Panc1 (cell line): ENCODE data around the gene TSTD2. TPM values are rescaled to one million over a fixed set of nuclear protein-coding genes. Genes with fewer than 3 reads are reported as not detected.

Experiments
- ATAC-seq: fragments of 200-7000 bp; cut with Tn5 transposase; 2 replicates; pipeline ENCODE4 v1.9.1; 2020; ENCODE audit warnings: mild to moderate bottlenecking, moderate library complexity
- BruUV-seq: library from RNA; stranded (reverse); fragments of 400-500 nt; replicated peaks from 2 replicates; lab custom pipeline; 2021; lab: Mats Ljungman, UMichigan
- CTCF ChIA-PET: fragments of 300-600 bp; sonication (Branson Sonifier 250); formaldehyde crosslinking; loops from one replicate; lab custom pipeline; 2022; ENCODE audit warnings: antibody characterized with exemption; lab: Charles Lee
- POLR2A ChIA-PET: fragments of 300-600 bp; sonication (Branson Sonifier 250); formaldehyde crosslinking; loops from one replicate; lab custom pipeline; 2022; ENCODE audit warnings: antibody characterized with exemption; lab: Charles Lee
- DNase-seq: peaks from one replicate; pipeline ENCODE4 v3.0.0-alpha.2; 2010; ENCODE audit warnings: low read depth, low spot score
- H3K27ac ChIP-seq: 2 replicates; pipeline ENCODE4 v1.5.1; 2011; ENCODE audit warnings: mild to moderate bottlenecking, low read length, inconsistent platforms
- H3K27me3 ChIP-seq: fragments of 200-500 bp; sonication (Bioruptor generic); 2 replicates; pipeline ENCODE4 v1.6.0; 2014; ENCODE audit warnings: low read length, inconsistent platforms; ENCODE audit not compliant: control insufficient read depth, insufficient read depth
- H3K36me3 ChIP-seq: fragments of 200-500 bp; sonication (Bioruptor generic); 2 replicates; pipeline ENCODE4 v1.5.1; 2014; ENCODE audit warnings: inconsistent platforms, mild to moderate bottlenecking, low read length, moderate library complexity; ENCODE audit not compliant: control insufficient read depth, insufficient read depth
- H3K4me1 ChIP-seq: 2 replicates; pipeline ENCODE4 v1.5.1; 2011; ENCODE audit warnings: inconsistent platforms, mild to moderate bottlenecking, low read length, moderate library complexity; ENCODE audit not compliant: control insufficient read depth, insufficient read depth
- H3K4me3 ChIP-seq, 2 experiments: 2 replicates each; pipeline ENCODE4 v1.5.1; 2011 to 2012; ENCODE audit warnings: low read depth in 2 of 2, low read length in 2 of 2, mild to moderate bottlenecking in 2 of 2, inconsistent platforms in 1 of 2, moderate library complexity in 1 of 2
- H3K9me3 ChIP-seq: fragments of 200-500 bp; sonication (Bioruptor generic); 2 replicates; pipeline ENCODE4 v1.5.1; 2014; ENCODE audit warnings: low read depth, mild to moderate bottlenecking, inconsistent platforms, low read length, moderate library complexity; ENCODE audit not compliant: control insufficient read depth, insufficient read depth
- POLR2AphosphoS5 ChIP-seq: IDR thresholded peaks from 2 replicates; pipeline ENCODE4 v1.6.1; 2012; ENCODE audit warnings: mild to moderate bottlenecking, low read depth, low read length, moderate library complexity
- SIN3A ChIP-seq: IDR thresholded peaks from 2 replicates; pipeline ENCODE4 v1.6.1; 2012; ENCODE audit warnings: low read depth, mild to moderate bottlenecking, low read length, moderate library complexity, borderline replicate concordance; ENCODE audit not compliant: insufficient read depth
- TCF7L2 ChIP-seq: IDR thresholded peaks from 2 replicates; pipeline ENCODE4 v1.6.1; 2011; ENCODE audit warnings: mild to moderate bottlenecking, low read depth, low read length, inconsistent platforms
- in situ Hi-C: cut with HindIII; loops from 2 replicates; pipeline ENCODE4 v1.10.0; 2016; ENCODE audit warnings: low sequenced_read_pairs, low pct_unique_long_range_greater_than_20kb
- intact Hi-C: fragments of 100-400 bp; cut with micrococcal nuclease; formaldehyde crosslinking; loops from one replicate; pipeline ENCODE4 v1.10.0; 2022; ENCODE audit not compliant: unreplicated experiment
- total RNA-seq: library from RNA; stranded (reverse); gene quantifications from one replicate; pipeline ENCODE4 v1.2.1, GENCODE V29; 2021; ENCODE audit not compliant: unreplicated experiment
- TF ChIP-seq, protein P1 (sequence below), 2 experiments: IDR thresholded peaks; 2 replicates each; pipeline ENCODE4 v1.6.1; 2011 to 2012; ENCODE audit warnings: low read depth in 2 of 2, control low read depth in 1 of 2, low read length in 1 of 2, mild to moderate bottlenecking in 1 of 2, moderate library complexity in 1 of 2; ENCODE audit not compliant: insufficient read depth in 1 of 2
- TF ChIP-seq, protein P2 (sequence below): fragments of 450-650 bp; IDR thresholded peaks from 2 replicates; pipeline ENCODE4 v1.5.1; 2017; ENCODE audit warnings: mild to moderate bottlenecking

TSTD2 gene
- total RNA-seq, 1 experiment from 2014 or later = 10.1 TPM

DNA sequence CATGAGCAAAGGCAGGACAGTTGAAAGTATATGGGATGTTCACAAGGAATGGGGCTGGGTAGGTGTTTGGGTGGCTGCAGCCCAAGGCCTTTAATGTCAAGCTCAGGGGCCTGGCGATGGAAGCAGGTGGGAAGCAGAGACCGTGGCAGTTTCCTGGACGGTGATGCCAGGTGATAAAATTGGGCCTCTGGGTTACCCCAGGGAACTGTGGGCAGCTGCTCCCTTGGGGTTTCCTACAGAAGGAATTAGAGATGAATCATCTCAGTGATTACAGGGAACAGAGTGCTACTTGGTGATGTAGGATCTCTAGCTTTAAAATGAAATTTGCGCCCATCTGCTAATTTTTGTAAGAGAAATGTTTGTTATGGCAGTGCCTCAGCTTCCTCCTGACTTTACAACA is 39.2 kb downstream of the TSTD2 start:
- TF ChIP-seq, protein P1, sequence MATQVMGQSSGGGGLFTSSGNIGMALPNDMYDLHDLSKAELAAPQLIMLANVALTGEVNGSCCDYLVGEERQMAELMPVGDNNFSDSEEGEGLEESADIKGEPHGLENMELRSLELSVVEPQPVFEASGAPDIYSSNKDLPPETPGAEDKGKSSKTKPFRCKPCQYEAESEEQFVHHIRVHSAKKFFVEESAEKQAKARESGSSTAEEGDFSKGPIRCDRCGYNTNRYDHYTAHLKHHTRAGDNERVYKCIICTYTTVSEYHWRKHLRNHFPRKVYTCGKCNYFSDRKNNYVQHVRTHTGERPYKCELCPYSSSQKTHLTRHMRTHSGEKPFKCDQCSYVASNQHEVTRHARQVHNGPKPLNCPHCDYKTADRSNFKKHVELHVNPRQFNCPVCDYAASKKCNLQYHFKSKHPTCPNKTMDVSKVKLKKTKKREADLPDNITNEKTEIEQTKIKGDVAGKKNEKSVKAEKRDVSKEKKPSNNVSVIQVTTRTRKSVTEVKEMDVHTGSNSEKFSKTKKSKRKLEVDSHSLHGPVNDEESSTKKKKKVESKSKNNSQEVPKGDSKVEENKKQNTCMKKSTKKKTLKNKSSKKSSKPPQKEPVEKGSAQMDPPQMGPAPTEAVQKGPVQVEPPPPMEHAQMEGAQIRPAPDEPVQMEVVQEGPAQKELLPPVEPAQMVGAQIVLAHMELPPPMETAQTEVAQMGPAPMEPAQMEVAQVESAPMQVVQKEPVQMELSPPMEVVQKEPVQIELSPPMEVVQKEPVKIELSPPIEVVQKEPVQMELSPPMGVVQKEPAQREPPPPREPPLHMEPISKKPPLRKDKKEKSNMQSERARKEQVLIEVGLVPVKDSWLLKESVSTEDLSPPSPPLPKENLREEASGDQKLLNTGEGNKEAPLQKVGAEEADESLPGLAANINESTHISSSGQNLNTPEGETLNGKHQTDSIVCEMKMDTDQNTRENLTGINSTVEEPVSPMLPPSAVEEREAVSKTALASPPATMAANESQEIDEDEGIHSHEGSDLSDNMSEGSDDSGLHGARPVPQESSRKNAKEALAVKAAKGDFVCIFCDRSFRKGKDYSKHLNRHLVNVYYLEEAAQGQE (IDR thresholded peaks at IDR 0.05; ENCODE audit: insufficient read depth in 1 of 2, low read depth in 2 of 2, low read length in 1 of 2) = no peak
- TF ChIP-seq TCF7L2 = no peak
- TF ChIP-seq SIN3A = no peak
- TF ChIP-seq POLR2AphosphoS5 = no peak
- TF ChIP-seq, protein P2, sequence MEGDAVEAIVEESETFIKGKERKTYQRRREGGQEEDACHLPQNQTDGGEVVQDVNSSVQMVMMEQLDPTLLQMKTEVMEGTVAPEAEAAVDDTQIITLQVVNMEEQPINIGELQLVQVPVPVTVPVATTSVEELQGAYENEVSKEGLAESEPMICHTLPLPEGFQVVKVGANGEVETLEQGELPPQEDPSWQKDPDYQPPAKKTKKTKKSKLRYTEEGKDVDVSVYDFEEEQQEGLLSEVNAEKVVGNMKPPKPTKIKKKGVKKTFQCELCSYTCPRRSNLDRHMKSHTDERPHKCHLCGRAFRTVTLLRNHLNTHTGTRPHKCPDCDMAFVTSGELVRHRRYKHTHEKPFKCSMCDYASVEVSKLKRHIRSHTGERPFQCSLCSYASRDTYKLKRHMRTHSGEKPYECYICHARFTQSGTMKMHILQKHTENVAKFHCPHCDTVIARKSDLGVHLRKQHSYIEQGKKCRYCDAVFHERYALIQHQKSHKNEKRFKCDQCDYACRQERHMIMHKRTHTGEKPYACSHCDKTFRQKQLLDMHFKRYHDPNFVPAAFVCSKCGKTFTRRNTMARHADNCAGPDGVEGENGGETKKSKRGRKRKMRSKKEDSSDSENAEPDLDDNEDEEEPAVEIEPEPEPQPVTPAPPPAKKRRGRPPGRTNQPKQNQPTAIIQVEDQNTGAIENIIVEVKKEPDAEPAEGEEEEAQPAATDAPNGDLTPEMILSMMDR = no peak
- no peak for ATAC-seq
- intact Hi-C loops = no loop called here

DNA sequence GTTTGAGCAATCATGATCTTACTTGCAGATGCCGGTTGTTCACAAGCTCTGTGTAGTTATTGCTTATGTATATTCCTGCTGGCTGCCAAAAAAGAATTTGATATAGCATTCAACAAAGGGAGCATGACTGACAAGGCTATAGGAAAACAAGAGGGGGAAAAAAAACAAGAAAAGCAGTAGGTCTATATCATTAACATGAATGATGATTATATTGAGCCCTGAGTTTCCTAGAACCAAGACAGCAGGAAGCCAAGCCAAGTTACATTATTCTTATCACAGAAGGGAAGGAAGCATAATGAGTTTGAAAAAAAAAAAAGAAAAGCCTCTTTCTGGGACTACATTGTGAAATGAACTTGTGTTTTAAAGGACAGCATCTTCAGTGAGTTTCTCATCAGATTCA is 41.0 kb downstream of the TSTD2 start:
- H3K27me3 ChIP-seq = no peaks in the 10 kb centered on the region
- no TSS peak for BruUV-seq
- DNase-seq (no peak), ATAC-seq (no peak)
- no peak overlapping the region for H3K4me3 ChIP-seq
- ChIA-PET CTCF (no interaction called here), POLR2A (no interaction called here)
- no peak overlapping the region for H3K27ac ChIP-seq
- no peaks in the 10 kb centered on the region for H3K9me3 ChIP-seq
- H3K4me1 ChIP-seq = no peaks in the 10 kb centered on the region
- TF ChIP-seq POLR2AphosphoS5 = no peak
- no peak for TF ChIP-seq TCF7L2
- TF ChIP-seq, protein P1 (IDR thresholded peaks at IDR 0.05; ENCODE audit: insufficient read depth in 1 of 2, low read depth in 2 of 2, low read length in 1 of 2) = no peak
- TF ChIP-seq, protein P2 = no peak
- no peak for TF ChIP-seq SIN3A
- in situ Hi-C loops (no loop called here), intact Hi-C loops (no loop called here)
- no peaks in the 10 kb centered on the region for H3K36me3 ChIP-seq

More for the DNA sequence above, 39.2 kb downstream of the TSTD2 start:
- in situ Hi-C loops = no loop called here
- no peak overlapping the region for H3K4me3 ChIP-seq
- ChIA-PET POLR2A (no interaction called here), CTCF (interaction anchor here (1.4 kb wide), 1 partner anchor 125 kb away, joined by 3 read pairs; no protein-coding TSS in a partner anchor)
- H3K4me1 ChIP-seq = no peaks in the 10 kb centered on the region
- H3K9me3 ChIP-seq = no peaks in the 10 kb centered on the region
- no peak overlapping the region for H3K27ac ChIP-seq
- no peak for DNase-seq
- BruUV-seq = no TSS peak
- H3K36me3 ChIP-seq = no peaks in the 10 kb centered on the region
- no peaks in the 10 kb centered on the region for H3K27me3 ChIP-seq
